NCI-H2227 (cell line): ENCODE data around the gene ELK4.

Experiments
- DNase-seq: peaks from one replicate; lab custom pipeline; 2025; ENCODE audit not compliant: unreplicated experiment; lab: John Stamatoyannopoulos, UW

ELK4 gene

DNA sequence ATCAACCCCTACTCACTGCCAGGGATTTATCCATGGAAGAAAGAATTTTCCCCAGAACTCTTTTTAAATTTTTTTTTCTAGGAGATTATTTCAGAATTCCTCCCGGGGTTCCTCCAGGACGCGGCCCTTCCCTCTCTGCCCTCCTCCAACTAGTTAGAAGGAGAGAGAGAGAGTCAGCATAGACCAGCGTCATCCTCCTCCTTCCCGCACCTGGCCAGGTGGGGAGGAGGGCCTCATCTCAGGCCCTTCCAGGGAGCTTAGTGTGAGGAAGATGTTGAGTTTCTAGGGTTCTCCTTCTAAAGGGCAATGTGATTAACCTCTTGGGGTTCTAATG is 63.7 kb downstream of the ELK4 start:
- no peak for DNase-seq

DNA sequence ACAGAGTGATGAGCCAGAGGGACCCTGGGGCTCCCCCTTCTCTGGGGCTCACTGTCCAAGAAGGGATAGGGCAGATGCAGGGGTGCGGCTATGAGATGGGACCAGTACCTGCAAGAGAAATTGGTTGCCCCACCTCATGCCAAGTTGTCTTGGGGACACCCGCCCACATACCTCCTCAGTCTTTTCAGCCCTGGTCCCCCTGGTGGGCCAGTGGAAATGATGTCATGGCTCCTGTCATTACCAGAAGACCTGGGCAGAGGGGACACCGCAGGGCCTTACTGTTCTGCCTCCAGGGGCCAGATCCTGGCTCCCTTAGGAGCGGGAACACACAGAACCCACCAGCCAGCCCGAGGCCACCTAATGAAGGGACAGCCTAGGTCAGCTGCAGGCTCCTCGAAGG is 64.1 kb downstream of the ELK4 start:
- no peak for DNase-seq

DNA sequence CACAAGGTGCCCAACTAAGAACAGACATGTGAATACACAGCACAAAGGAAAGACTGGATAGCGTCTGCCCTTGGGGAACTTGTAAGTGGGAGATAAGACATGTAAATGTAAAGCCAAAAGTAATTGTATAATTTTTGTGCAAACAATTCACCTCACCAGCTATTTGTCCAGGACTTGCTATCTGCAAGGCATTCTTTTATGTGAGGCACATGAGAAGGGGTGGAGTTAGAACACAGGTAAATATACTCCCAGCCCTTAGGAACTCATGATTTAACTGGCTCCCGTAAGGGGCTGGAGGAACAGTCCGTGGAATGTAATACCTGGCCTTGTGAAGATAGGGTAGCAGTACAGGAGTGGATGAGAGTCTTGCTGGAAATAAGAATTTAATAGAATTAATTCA is 66.0 kb downstream of the ELK4 start:
- DNase-seq: no peak

DNA sequence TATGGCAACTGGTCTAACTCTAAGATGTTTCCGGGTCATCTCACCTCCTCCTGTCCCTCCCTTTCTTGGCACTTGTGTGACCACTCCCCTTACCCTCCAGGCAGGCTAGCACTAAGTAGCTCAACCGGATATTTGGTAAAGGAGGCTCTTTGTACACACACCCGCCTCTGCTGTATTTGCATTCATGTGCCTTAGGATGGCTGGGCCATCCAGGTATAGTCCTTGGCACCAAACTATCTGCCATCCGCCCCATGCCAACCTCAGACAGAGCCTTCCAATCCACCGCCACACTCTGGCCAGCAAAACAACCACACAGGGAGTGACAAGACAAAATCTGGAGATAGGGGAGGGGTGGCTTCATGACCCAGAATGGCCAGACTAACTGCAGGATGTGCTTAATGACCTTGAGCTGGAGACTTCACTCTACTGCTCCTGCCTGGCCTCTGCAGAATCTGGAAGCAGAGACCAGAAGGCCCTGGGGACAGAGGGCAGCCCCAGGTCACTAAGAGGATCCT is 67.8 kb downstream of the ELK4 start:
- no peak for DNase-seq

DNA sequence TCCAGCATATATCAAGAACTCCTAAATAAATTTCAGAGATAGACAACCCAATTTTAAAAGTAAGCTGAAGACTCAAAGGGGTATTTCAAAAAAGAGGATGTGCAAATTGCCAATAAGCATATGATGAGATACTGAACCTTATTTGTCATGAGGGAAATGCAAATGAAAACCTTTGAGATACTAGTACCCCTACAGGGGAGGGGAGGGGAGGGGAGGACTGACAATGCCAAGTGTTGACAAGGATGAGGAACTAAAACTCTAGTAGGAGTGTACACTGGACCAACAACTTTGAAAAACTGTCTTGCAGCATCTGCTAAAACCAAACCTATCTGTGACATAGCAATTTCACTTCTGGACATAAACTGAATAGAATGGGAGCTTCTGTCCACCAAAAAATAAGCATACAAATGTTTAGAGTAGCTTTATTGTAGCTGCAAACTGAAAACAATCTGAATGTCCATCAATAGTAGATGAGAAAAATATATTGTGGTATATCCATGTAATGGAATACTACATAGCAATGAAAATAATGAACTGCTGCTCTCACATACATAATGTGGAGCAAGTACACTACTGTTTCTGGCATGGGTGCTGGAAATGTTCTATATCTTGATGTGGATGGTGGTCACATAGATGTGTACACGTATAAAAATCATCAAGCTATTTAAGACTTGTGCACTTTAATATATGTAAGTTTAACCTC is 70.2 kb downstream of the ELK4 start:
- no peak for DNase-seq
